Epithelial cell of esophagus (primary cell): ENCODE measurements around the gene KCND3.

ENCODE experiments used
- DNase-seq: peaks from one replicate; pipeline ENCODE4 v3.0.0; 2010; ENCODE audit warnings: low read depth
- H3K4me3 ChIP-seq: 2 replicates; pipeline ENCODE4 v1.5.1; 2011; ENCODE audit warnings: mild to moderate bottlenecking, low read length, control low read depth
- TF ChIP-seq, protein P1 (sequence below): IDR thresholded peaks from 2 replicates; pipeline ENCODE4 v1.5.1; 2011; ENCODE audit warnings: low read depth, mild to moderate bottlenecking, low read length, control low read depth, inconsistent platforms; ENCODE audit not compliant: insufficient read depth; ENCODE audit errors: missing control alignments

Gene KCND3

DNA sequence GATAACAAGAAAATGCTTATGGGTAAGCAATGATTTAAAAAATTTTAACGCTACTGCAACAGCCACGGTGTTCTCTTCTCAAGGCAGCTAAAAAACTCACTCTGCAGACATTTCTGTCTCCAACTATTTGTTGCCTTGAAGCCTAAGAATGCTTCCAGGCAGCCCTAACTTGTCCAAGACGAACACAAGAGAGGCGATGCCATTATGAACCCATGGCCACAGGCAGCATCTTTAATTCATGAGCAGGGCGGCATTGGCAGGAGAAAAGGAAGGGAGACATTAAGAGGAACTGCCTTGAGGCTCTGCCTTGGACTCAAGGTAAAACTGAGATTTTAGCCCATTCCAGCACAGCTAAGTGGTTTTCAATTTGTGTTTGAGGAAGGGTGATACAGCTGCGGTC lies 67.5 kb downstream of the KCND3 start:
- no peak for DNase-seq
- TF ChIP-seq, protein P1, sequence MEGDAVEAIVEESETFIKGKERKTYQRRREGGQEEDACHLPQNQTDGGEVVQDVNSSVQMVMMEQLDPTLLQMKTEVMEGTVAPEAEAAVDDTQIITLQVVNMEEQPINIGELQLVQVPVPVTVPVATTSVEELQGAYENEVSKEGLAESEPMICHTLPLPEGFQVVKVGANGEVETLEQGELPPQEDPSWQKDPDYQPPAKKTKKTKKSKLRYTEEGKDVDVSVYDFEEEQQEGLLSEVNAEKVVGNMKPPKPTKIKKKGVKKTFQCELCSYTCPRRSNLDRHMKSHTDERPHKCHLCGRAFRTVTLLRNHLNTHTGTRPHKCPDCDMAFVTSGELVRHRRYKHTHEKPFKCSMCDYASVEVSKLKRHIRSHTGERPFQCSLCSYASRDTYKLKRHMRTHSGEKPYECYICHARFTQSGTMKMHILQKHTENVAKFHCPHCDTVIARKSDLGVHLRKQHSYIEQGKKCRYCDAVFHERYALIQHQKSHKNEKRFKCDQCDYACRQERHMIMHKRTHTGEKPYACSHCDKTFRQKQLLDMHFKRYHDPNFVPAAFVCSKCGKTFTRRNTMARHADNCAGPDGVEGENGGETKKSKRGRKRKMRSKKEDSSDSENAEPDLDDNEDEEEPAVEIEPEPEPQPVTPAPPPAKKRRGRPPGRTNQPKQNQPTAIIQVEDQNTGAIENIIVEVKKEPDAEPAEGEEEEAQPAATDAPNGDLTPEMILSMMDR, result no peak
- H3K4me3 ChIP-seq, result no peak overlapping the region

DNA sequence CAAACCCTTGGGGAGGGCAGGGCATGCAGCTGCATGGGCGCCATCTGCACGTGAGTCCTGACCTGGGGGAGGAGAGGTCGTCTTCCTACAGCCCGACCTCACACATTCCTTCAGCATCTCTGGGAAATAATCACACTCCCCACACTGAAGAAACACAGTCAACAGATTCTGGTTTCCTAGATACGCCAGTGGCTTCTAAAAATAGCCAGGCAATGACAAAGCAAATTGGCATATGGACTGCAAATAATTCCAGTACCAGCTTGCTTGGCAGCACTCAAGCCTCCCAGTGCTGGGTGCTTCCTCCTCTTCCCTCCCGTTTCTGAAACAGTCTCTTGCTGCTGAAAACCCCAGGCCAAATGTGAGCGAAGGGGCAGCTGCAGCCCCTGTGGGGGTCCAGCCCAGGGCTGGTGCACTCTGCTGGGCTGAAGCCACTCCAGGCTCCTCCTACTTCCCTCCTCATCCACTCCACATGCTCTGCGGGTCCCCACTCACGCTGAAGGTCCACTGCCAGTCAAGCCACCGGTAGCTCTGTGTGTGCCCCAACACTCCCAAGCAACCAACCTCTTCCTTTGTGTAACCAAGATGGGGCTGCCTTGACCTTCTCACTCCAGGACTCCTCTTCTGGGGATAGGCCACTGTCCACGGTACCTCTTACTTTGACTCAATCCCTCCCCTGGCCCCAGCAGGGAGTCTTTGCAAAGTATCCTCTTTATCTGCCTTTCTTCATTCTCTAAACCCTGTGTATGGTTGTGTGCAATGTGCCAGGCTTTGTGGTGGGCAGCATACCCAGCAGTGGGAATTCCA lies 69.0 kb downstream of the KCND3 start:
- TF ChIP-seq, protein P1, result no peak
- peak; percentile 79 for DNase-seq
- H3K4me3 ChIP-seq, result no peak overlapping the region

DNA sequence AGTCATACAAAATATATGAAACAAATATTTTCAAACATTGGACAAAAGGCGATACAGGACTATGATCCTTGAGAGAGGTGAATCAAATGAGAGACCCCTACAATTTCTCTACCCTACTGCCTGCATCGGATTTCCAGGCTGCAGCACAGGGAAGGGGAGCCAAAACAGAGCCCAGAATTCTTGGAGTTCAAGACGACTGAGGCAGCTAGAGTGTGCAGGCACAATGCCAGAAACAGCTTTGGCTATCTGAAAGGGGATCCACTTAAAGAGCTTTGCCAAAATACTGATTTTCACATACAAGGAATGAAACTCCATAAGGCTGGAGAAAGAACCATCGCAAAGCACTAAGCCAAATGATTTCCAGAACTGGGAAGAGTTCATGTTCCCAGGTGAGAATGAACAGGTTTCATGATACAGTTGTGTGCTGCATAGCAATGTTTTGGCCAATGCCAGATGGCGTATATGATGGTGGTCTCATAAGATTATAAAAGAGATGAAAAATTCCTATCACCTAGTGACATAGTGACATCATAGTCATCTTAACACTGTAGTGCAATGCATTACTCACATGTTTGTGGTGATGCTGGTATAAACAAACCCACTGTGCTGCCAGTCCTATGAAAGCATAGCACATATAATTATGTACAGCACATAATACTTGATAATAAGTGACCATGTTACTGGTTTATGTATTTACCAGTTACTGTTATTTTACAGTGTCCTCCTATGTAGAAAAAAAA lies 77.5 kb downstream of the KCND3 start:
- H3K4me3 ChIP-seq, result no peak overlapping the region
- no peak for DNase-seq
- TF ChIP-seq, protein P1, result no peak

DNA sequence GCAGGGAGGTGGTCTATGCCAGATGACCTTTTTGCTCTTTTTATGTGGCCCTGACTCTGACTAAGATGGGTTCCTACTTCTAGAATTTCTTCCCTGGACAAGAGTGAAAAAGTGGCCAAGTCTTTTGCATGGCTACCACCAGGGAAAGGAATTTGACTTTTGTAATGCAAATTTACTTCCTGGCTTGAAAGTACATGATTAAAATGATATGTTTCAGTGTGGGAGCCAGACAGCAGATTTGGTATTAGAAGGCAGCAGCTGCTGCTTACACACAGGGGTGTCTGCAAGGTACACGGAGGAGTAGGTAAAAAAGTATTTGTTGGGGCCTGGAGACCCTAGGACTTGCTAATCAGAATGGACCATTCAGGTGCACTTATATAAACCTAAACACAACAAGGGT lies 78.4 kb downstream of the KCND3 start:
- TF ChIP-seq, protein P1, result no peak
- DNase-seq, result no peak
- no peak overlapping the region for H3K4me3 ChIP-seq

DNA sequence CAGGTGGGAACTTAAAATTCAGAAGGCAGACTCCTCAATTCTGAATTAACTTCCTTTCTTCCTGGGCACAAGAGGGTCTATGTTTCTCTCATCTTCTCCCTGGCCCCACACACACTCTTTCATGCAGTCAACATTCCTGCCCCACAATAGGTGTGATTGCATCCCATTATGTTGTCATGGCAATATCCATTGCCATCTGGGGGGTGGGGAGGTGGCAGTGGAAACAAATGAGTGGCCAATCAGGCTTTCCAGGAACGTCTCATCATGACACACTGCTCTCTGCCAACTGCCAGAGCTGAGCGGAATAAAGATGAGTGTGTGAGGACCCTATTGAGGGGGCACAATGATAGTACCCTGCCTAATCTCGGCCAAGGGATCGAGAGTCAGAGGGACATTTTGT lies 80.4 kb downstream of the KCND3 start:
- TF ChIP-seq, protein P1, result no peak
- no peak for DNase-seq
- H3K4me3 ChIP-seq, result no peak overlapping the region

DNA sequence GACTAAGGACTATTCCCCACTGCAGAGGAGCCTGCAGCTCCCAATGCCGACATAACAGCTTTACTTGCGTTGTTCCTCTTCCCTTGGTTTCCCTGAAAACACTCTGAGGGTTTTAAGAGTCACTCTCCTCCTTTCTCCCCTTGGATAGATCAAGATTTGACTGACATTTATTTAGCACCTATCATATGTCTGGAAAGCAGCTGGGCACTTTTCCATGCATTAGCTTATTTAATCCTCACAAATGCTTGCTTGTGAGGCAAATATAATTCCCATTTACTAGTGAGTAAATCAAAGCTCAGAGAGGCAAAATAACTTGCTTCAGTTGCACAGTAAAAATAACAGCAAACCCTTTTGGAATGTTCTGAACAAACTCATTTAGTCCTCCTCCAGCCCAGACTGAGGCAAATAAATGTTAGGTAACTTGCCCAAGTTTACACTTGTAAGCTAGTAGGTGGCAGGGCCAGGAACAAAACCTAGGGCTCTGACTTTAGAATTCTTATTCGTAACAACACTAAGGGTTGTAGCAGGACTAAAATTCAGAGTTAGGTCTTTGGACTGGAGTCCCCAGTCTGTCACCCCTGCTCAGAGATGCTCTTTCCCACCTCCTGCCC lies 81.4 kb downstream of the KCND3 start:
- no peak overlapping the region for H3K4me3 ChIP-seq
- DNase-seq, result no peak
- TF ChIP-seq, protein P1, result no peak
